ENCODE data around the gene ANXA10.

The ANXA10 gene

GRCh38 chr4:168218645-168219044 lies 126.3 kb downstream of the ANXA10 start:
- no peak for TF ChIP-seq CTCF (IDR thresholded peaks at IDR 0.05; ENCODE audit: low read depth, low read length, missing control alignments)
- no peak for DNase-seq (ENCODE audit: extremely low read depth, low read depth)
- no peak overlapping the region for H3K4me3 ChIP-seq (replicated peaks; ENCODE audit: low read depth, low read length)

DNA sequence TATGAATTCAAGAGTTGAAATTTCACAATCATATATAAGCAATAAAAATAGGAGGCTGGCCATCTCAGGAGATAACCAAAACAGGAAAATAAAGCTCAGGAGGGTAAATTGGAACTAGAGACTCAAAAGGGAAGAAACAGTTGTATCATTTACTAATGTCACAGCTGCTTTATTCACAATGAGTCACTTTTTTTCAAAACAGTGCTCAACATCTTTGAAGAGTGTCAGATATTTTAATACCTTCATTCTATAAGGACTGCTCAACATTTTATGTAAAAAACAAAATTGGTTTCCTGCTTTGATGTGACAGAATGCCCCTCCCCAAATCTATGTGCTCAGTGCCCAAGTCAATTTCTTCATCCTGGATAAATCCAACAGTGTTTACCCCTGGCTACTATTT lies 128.6 kb downstream of the ANXA10 start:
- no peak overlapping the region for H3K4me3 ChIP-seq (replicated peaks; ENCODE audit: low read depth, low read length)
- TF ChIP-seq CTCF (IDR thresholded peaks at IDR 0.05; ENCODE audit: low read depth, low read length, missing control alignments) = no peak
- no peak for DNase-seq (ENCODE audit: extremely low read depth, low read depth)

- DNase-seq (ENCODE audit: extremely low read depth, low read depth) = peak; percentile 56
- no peak overlapping the region for H3K4me3 ChIP-seq (replicated peaks; ENCODE audit: low read depth, low read length)
- TF ChIP-seq CTCF (IDR thresholded peaks at IDR 0.05; ENCODE audit: low read depth, low read length, missing control alignments) = no peak
These were observed 129.0 kb downstream of the ANXA10 start for GRCh38 chr4:168221301-168221700.

Measured in HFF-Myc (cell line).